ENCODE results near the gene ARTN. TPM values are rescaled to one million over a fixed set of nuclear protein-coding genes. Genes with fewer than 3 reads are reported as not detected.

ARTN gene
- polyA plus RNA-seq, 3 donors = 0.15 TPM; not detected in 2

DNA sequence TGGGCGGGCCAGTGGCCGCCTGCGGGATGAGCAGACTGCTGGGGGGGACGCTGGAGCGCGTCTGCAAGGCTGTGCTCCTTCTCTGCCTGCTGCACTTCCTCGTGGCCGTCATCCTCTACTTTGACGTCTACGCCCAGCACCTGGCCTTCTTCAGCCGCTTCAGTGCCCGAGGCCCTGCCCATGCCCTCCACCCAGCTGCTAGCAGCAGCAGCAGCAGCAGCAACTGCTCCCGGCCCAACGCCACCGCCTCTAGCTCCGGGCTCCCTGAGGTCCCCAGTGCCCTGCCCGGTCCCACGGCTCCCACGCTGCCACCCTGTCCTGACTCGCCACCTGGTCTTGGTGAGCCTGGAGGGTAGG lies 47.5 kb downstream of the ARTN start:
- H4K20me1 ChIP-seq (ENCODE audit: insufficient read depth, low read length) = peaks cover 32% of the 10 kb centered on the region
- H3K27me3 ChIP-seq (ENCODE audit: control insufficient read depth in 2 of 2, insufficient read depth in 2 of 2, low read length in 2 of 2) = no peaks in the 10 kb centered on the region
- Mint-ChIP-seq H3K9me3 (peaks cover 0 to 2% (median 0%) of the 10 kb centered on the region in 7 donors), H3K4me1 (peaks cover 57% of the 10 kb centered on the region), H3K4me3 (no peak overlapping the region), H3K36me3 (peaks cover 27 to 31% of the 10 kb centered on the region in 2 donors), H3K27ac (no peak overlapping the region), H3K27me3 (ENCODE audit: low read depth in 3 of 3) (peaks cover 4 to 6% (median 4%) of the 10 kb centered on the region in 3 donors)
- no peak overlapping the region for H3K4me2 ChIP-seq (replicated peaks; ENCODE audit: extremely low read depth, low read length, poor library complexity, severe bottlenecking)
- WGBS (ENCODE audit: insufficient coverage) = 86% methylated on average over 19 of the region's 20 CpGs
- H3K4me3 ChIP-seq (replicated peaks in 1 of 3; ENCODE audit: low read depth in 2 of 3, low read length in 3 of 3) = no peak overlapping the region
- no peak for DNase-seq
- TF ChIP-seq, protein P1, sequence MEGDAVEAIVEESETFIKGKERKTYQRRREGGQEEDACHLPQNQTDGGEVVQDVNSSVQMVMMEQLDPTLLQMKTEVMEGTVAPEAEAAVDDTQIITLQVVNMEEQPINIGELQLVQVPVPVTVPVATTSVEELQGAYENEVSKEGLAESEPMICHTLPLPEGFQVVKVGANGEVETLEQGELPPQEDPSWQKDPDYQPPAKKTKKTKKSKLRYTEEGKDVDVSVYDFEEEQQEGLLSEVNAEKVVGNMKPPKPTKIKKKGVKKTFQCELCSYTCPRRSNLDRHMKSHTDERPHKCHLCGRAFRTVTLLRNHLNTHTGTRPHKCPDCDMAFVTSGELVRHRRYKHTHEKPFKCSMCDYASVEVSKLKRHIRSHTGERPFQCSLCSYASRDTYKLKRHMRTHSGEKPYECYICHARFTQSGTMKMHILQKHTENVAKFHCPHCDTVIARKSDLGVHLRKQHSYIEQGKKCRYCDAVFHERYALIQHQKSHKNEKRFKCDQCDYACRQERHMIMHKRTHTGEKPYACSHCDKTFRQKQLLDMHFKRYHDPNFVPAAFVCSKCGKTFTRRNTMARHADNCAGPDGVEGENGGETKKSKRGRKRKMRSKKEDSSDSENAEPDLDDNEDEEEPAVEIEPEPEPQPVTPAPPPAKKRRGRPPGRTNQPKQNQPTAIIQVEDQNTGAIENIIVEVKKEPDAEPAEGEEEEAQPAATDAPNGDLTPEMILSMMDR (IDR thresholded peaks at IDR 0.05) = no peak
- peaks cover 42 to 58% of the 10 kb centered on the region in 2 donors for H3K4me1 ChIP-seq (ENCODE audit: control insufficient read depth in 1 of 2, insufficient read depth in 2 of 2, low read length in 2 of 2)
- H2AFZ ChIP-seq (ENCODE audit: insufficient read depth, low read depth, low read length, poor library complexity, severe bottlenecking) = no peak overlapping the region
- H3K9me3 ChIP-seq (replicated peaks in 1 of 2; ENCODE audit: control insufficient read depth in 1 of 2, insufficient read depth in 1 of 2, low read length in 2 of 2) = no peaks in the 10 kb centered on the region
- intact Hi-C loops (cut with micrococcal nuclease) = no loop called here
- peaks cover 17 to 23% of the 10 kb centered on the region in 2 donors for H3K36me3 ChIP-seq (replicated peaks in 1 of 2; ENCODE audit: control insufficient read depth in 1 of 2, insufficient read depth in 2 of 2, low read length in 2 of 2)
- peaks cover 22% of the 10 kb centered on the region for H3K79me2 ChIP-seq (ENCODE audit: insufficient read depth, low read length)
- no peak overlapping the region for H3K27ac ChIP-seq (ENCODE audit: low read depth in 1 of 2, low read length in 2 of 2)
- H3K9ac ChIP-seq (ENCODE audit: insufficient read depth, low read length, poor library complexity, severe bottlenecking) = no peak overlapping the region

- peaks cover 0 to 2% (median 0%) of the 10 kb centered on the region in 7 donors for H3K9me3 Mint-ChIP-seq
- H3K4me1 Mint-ChIP-seq = peaks cover 52% of the 10 kb centered on the region
- H3K27ac Mint-ChIP-seq = no peak overlapping the region
- H4K20me1 ChIP-seq (ENCODE audit: insufficient read depth, low read length) = peaks cover 27% of the 10 kb centered on the region
- no peak overlapping the region for H3K4me3 ChIP-seq (replicated peaks in 1 of 3; ENCODE audit: low read depth in 2 of 3, low read length in 3 of 3)
- no peak overlapping the region for H3K9ac ChIP-seq (ENCODE audit: insufficient read depth, low read length, poor library complexity, severe bottlenecking)
- H3K27me3 Mint-ChIP-seq (ENCODE audit: low read depth in 3 of 3) = peaks cover 4 to 6% (median 4%) of the 10 kb centered on the region in 3 donors
- 93% methylated on average over 12 of the region's 20 CpGs for WGBS (ENCODE audit: insufficient coverage)
- H3K27me3 ChIP-seq (ENCODE audit: control insufficient read depth in 2 of 2, insufficient read depth in 2 of 2, low read length in 2 of 2) = no peaks in the 10 kb centered on the region
- TF ChIP-seq, protein P1 (IDR thresholded peaks at IDR 0.05) = no peak
- no peak overlapping the region for H2AFZ ChIP-seq (ENCODE audit: insufficient read depth, low read depth, low read length, poor library complexity, severe bottlenecking)
- no peaks in the 10 kb centered on the region for H3K9me3 ChIP-seq (replicated peaks in 1 of 2; ENCODE audit: control insufficient read depth in 1 of 2, insufficient read depth in 1 of 2, low read length in 2 of 2)
- peaks cover 22 to 26% of the 10 kb centered on the region in 2 donors for H3K36me3 Mint-ChIP-seq
- H3K4me3 Mint-ChIP-seq = no peak overlapping the region
- no peak for DNase-seq
- intact Hi-C loops (cut with micrococcal nuclease) = no loop called here
- H3K4me2 ChIP-seq (replicated peaks; ENCODE audit: extremely low read depth, low read length, poor library complexity, severe bottlenecking) = no peak overlapping the region
- peaks cover 16% of the 10 kb centered on the region for H3K79me2 ChIP-seq (ENCODE audit: insufficient read depth, low read length)
- peaks cover 12 to 18% of the 10 kb centered on the region in 2 donors for H3K36me3 ChIP-seq (replicated peaks in 1 of 2; ENCODE audit: control insufficient read depth in 1 of 2, insufficient read depth in 2 of 2, low read length in 2 of 2)
- peaks cover 37 to 53% of the 10 kb centered on the region in 2 donors for H3K4me1 ChIP-seq (ENCODE audit: control insufficient read depth in 1 of 2, insufficient read depth in 2 of 2, low read length in 2 of 2)
- H3K27ac ChIP-seq (ENCODE audit: low read depth in 1 of 2, low read length in 2 of 2) = no peak overlapping the region
Measured at GRCh38 chr1:43981636-43982035, 48.0 kb downstream of the ARTN start.

All from CD14-positive monocyte (primary cell).